Neural cell (in vitro differentiated cells): ENCODE data around the gene MAML3. TPM values are rescaled to one million over a fixed set of nuclear protein-coding genes. Genes with fewer than 3 reads are reported as not detected.

Source experiments
- H2AFZ ChIP-seq: fragments of 200-600, 300-800 bp; sonication (generic), shearing (Covaris generic); 2 replicates; pipeline ENCODE4 v1.6.0; 2014; ENCODE audit warnings: low read depth, mild to moderate bottlenecking, antibody characterized with exemption, low read length, moderate library complexity
- H3F3A ChIP-seq: fragments of 200-600 bp; shearing (Covaris generic); 2 replicates; pipeline ENCODE4 v1.6.1; 2016; ENCODE audit warnings: mild to moderate bottlenecking, moderate library complexity, mixed read lengths, antibody characterized with exemption, low read length; ENCODE audit not compliant: insufficient read depth, poor library complexity, severe bottlenecking
- H3K27ac ChIP-seq: fragments of 200-600, 300-800 bp; sonication (generic), shearing (Covaris generic); 2 replicates; pipeline ENCODE4 v1.5.1; 2014; ENCODE audit warnings: mild to moderate bottlenecking, low read length, moderate library complexity
- H3K27me3 ChIP-seq: fragments of 300-800, 200-600 bp; sonication (generic), shearing (Covaris generic); 2 replicates; pipeline ENCODE4 v1.6.0; 2014; ENCODE audit warnings: mild to moderate bottlenecking, low read depth, low read length, moderate library complexity; ENCODE audit not compliant: insufficient read depth
- H3K36me3 ChIP-seq: fragments of 300-800, 200-600 bp; sonication (generic), shearing (Covaris generic); 2 replicates; pipeline ENCODE4 v1.5.1; 2014; ENCODE audit warnings: mild to moderate bottlenecking, antibody characterized with exemption, low read length, moderate library complexity; ENCODE audit not compliant: insufficient read depth
- H3K4me2 ChIP-seq: fragments of 300-800, 200-600 bp; sonication (generic), shearing (Covaris generic); 2 replicates; pipeline ENCODE4 v1.6.0; 2014; ENCODE audit warnings: mild to moderate bottlenecking, low read length
- H3K4me3 ChIP-seq: fragments of 300-800, 200-600 bp; sonication (generic), shearing (Covaris generic); 2 replicates; pipeline ENCODE4 v1.5.1; 2014; ENCODE audit warnings: mild to moderate bottlenecking, low read length, moderate library complexity
- H3K79me2 ChIP-seq: fragments of 200-600 bp; shearing (Covaris generic); replicated peaks from 2 replicates; pipeline ENCODE4 v1.6.0; 2014; ENCODE audit warnings: mild to moderate bottlenecking, low read length, moderate library complexity; ENCODE audit not compliant: insufficient read depth
- H3K9ac ChIP-seq: fragments of 300-800, 200-600 bp; sonication (generic), shearing (Covaris generic); 2 replicates; pipeline ENCODE4 v1.6.1; 2016; ENCODE audit warnings: mild to moderate bottlenecking, low read length, mixed read lengths
- H3K9me2 ChIP-seq: fragments of 200-600 bp; shearing (Covaris generic); 2 replicates; pipeline ENCODE4 v1.6.1; 2016; ENCODE audit warnings: mild to moderate bottlenecking, low read length, mixed read lengths; ENCODE audit not compliant: insufficient read depth
- H3K9me3 ChIP-seq: fragments of 200-600, 300-800 bp; sonication (generic), shearing (Covaris generic); 2 replicates; pipeline ENCODE4 v1.6.1; 2016; ENCODE audit warnings: mild to moderate bottlenecking, mixed run types, low read length, moderate library complexity, mixed read lengths
- H4K20me1 ChIP-seq: fragments of 200-600 bp; shearing (Covaris generic); 2 replicates; pipeline ENCODE4 v1.6.1; 2016; ENCODE audit warnings: mild to moderate bottlenecking, mixed run types; ENCODE audit not compliant: insufficient read depth
- CTCF ChIP-seq: fragments of 450-650 bp; IDR thresholded peaks from 2 replicates; pipeline ENCODE4 v1.5.1; 2014; ENCODE audit warnings: antibody characterized with exemption, mild to moderate bottlenecking, moderate library complexity; ENCODE audit not compliant: poor library complexity, severe bottlenecking
- EP300 ChIP-seq: fragments of 450-650 bp; conservative IDR thresholded peaks from 2 replicates; pipeline ENCODE4 v1.6.1; 2014; ENCODE audit warnings: antibody characterized with exemption, mild to moderate bottlenecking, moderate library complexity; ENCODE audit not compliant: poor library complexity, severe bottlenecking
- EZH2 ChIP-seq: fragments of 200-600, 300-800 bp; shearing (Covaris generic), sonication (generic); IDR thresholded peaks from 2 replicates; pipeline ENCODE4 v1.6.1; 2014; ENCODE audit warnings: antibody characterized with exemption, low read length, borderline replicate concordance, mild to moderate bottlenecking; ENCODE audit not compliant: insufficient read depth, poor library complexity, severe bottlenecking
- MXI1 ChIP-seq: fragments of 450-650 bp; conservative IDR thresholded peaks from 2 replicates; pipeline ENCODE4 v1.6.1; 2014; ENCODE audit warnings: antibody characterized with exemption, mild to moderate bottlenecking; ENCODE audit not compliant: poor library complexity, severe bottlenecking
- POLR2AphosphoS5 ChIP-seq: IDR thresholded peaks from 2 replicates; pipeline ENCODE4 v1.6.1; 2012
- RAD21 ChIP-seq: fragments of 450-650 bp; conservative IDR thresholded peaks from 2 replicates; pipeline ENCODE4 v1.6.1; 2014; ENCODE audit warnings: antibody characterized with exemption, mild to moderate bottlenecking, moderate library complexity
- REST ChIP-seq: IDR thresholded peaks from 2 replicates; pipeline ENCODE4 v1.6.1; 2012; ENCODE audit warnings: borderline replicate concordance
- SMC3 ChIP-seq: fragments of 450-650 bp; conservative IDR thresholded peaks from 2 replicates; pipeline ENCODE4 v1.6.1; 2014; ENCODE audit warnings: antibody characterized with exemption, mild to moderate bottlenecking, moderate library complexity; ENCODE audit not compliant: poor library complexity
- TAF1 ChIP-seq: IDR thresholded peaks from 2 replicates; pipeline ENCODE4 v1.6.1; 2012; ENCODE audit warnings: low read depth
- polyA plus RNA-seq: library from polyadenylated mRNA; depleted of rRNA; stranded (reverse); fragments of >200 nt; gene quantifications from 2 replicates; pipeline ENCODE4 v1.2.3, GENCODE V29; 2014

The MAML3 gene
- polyA plus RNA-seq, 1 donor from 2014 or later = 10.2 TPM

- Histone ChIP-seq H3K79me2 (no peaks in the 10 kb centered on the region), H3K9ac (no peak overlapping the region), H3K4me3 (no peak overlapping the region), H3K9me3 (no peaks in the 10 kb centered on the region), H3F3A (no peaks in the 10 kb centered on the region), H2AFZ (no peak overlapping the region), H3K27me3 (no peaks in the 10 kb centered on the region), H3K27ac (no peak overlapping the region), H4K20me1 (no peaks in the 10 kb centered on the region), H3K9me2 (no peaks in the 10 kb centered on the region), H3K4me2 (no peak overlapping the region), H3K36me3 (no peaks in the 10 kb centered on the region)
- TF ChIP-seq RAD21 (no peak), CTCF (no peak), TAF1 (no peak), EP300 (no peak), POLR2AphosphoS5 (no peak), REST (no peak), EZH2 (no peak), MXI1 (no peak), SMC3 (no peak)
These were observed 481.8 kb downstream of the MAML3 start for GRCh38 chr4:139672215-139672614.

- Histone ChIP-seq H3K36me3 (no peaks in the 10 kb centered on the region), H3K9me2 (no peaks in the 10 kb centered on the region), H2AFZ (no peak overlapping the region), H3K4me3 (no peak overlapping the region), H3K9ac (no peak overlapping the region), H3K27ac (no peak overlapping the region), H3K27me3 (no peaks in the 10 kb centered on the region), H3K9me3 (no peaks in the 10 kb centered on the region), H3K4me2 (no peak overlapping the region), H3K79me2 (no peaks in the 10 kb centered on the region), H4K20me1 (no peaks in the 10 kb centered on the region), H3F3A (no peaks in the 10 kb centered on the region)
- TF ChIP-seq POLR2AphosphoS5 (no peak), EZH2 (no peak), TAF1 (no peak), RAD21 (no peak), MXI1 (no peak), EP300 (no peak), SMC3 (no peak), REST (no peak), CTCF (no peak)
These were observed 483.2 kb downstream of the MAML3 start for GRCh38 chr4:139670775-139671174.
